ENCODE data around the gene PLAC8. TPM values are rescaled to one million over a fixed set of nuclear protein-coding genes. Genes with fewer than 3 reads are reported as not detected.
"Not testable (repeated sequence)": the region's sequence is repeated elsewhere in the genome, so short reads cannot be mapped to it uniquely, and the experiment has no call there.

PLAC8 gene
- polyA plus RNA-seq, 6 donors from 2014 or later, result 826 to 1,431 (median 949) TPM

DNA sequence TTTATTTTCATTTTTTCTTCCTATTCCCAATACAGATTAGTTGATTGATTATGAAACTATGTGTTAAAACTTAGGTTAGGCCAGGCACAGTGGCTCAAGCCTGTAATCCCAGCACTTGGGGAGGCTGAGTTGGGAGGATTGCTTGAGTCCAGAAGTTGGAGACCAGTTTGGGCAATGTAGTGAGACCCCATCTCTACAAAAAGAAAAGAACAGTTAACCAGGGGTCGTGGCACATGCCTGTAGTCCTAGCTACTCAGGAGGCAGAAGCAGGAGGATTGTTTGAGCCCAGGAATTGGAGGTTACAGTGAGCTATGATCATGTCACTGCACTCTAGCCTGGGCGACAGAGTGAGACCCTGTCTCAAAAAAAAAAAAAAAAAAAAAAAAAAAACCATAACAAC lies 71.4 kb downstream of the PLAC8 start:
- not testable (repeated sequence) for H3K36me3 Mint-ChIP-seq; H3K4me3 Mint-ChIP-seq; DNase-seq; H3K27me3 Mint-ChIP-seq; H3K27ac Mint-ChIP-seq; ATAC-seq (ENCODE audit: low read depth in 2 of 2); H3K9me3 Mint-ChIP-seq
- peaks cover 9 to 16% (median 11%) of the 10 kb centered on the region in 3 donors for H3K4me1 Mint-ChIP-seq

GRCh38 chr4:83040269-83040668 lies 74.3 kb downstream of the PLAC8 start:
- no peak for DNase-seq
- ATAC-seq (ENCODE audit: low read depth in 2 of 2), result no peak
- peak overlapping the region in 1 of 8 donors; percentile 19 for H3K4me3 Mint-ChIP-seq
- H3K27ac Mint-ChIP-seq, result peak overlapping the region in 2 of 6 donors; percentile 30 to 42
- H3K27me3 Mint-ChIP-seq, result no peaks in the 10 kb centered on the region
- H3K4me1 Mint-ChIP-seq, result peaks cover 23 to 35% (median 28%) of the 10 kb centered on the region in 3 donors
- H3K36me3 Mint-ChIP-seq, result no peaks in the 10 kb centered on the region
- no peaks in the 10 kb centered on the region for H3K9me3 Mint-ChIP-seq

Other genes with a start within 250 kb of the PLAC8 start
- 100 to 1,000 TPM; 131 to 183 (median 139) TPM for gene SEC31A, start 223.6 kb downstream of the PLAC8 start, polyA plus RNA-seq (ENCODE audit: low read depth in 6 of 6)
- 1 to 10 TPM in 5 of 6 donors, under 1 TPM in 1; 0.52 to 6.3 (median 3.1) TPM for gene THAP9, start 214.0 kb downstream of the PLAC8 start, polyA plus RNA-seq (ENCODE audit: low read depth in 6 of 6)
- 1 to 10 TPM; 3.1 to 8.4 (median 7.8) TPM for gene LIN54, start 103.9 kb downstream of the PLAC8 start, polyA plus RNA-seq (ENCODE audit: low read depth in 6 of 6)
- 10 to 100 TPM; 40.1 to 74.5 (median 49.2) TPM for gene COPS4, start 79.5 kb downstream of the PLAC8 start, polyA plus RNA-seq (ENCODE audit: low read depth in 6 of 6)
- 10 to 100 TPM in 5 of 6 donors, 1 to 10 TPM in 1; 3.2 to 12.4 (median 11.5) TPM for gene COQ2, start 170.1 kb upstream of the PLAC8 start, polyA plus RNA-seq (ENCODE audit: low read depth in 6 of 6)
- 1 to 10 TPM in 5 of 6 donors, under 1 TPM in 1; 0.98 to 2.8 (median 2.5) TPM for gene HPSE, start 220.1 kb upstream of the PLAC8 start, polyA plus RNA-seq (ENCODE audit: low read depth in 6 of 6)

All from naive B cell (primary cell).